Fibroblast of lung (primary cell): ENCODE measurements around the gene STAP2. TPM values are rescaled to one million over a fixed set of nuclear protein-coding genes. Genes with fewer than 3 reads are reported as not detected.
A peak's percentile ranks its signal among the peaks of the same experiment; 100 is the strongest.

Source experiments
- DNase-seq, 2 donors: peaks; one replicate each; pipeline versions ENCODE4 v3.0.0 to v3.0.0-alpha.2; 2010; ENCODE audit warnings: low read depth in 2 of 2
- H2AFZ ChIP-seq: 2 replicates; pipeline ENCODE4 v1.5.1; 2012; ENCODE audit warnings: low read length, control low read depth, inconsistent platforms
- H3K27ac ChIP-seq: 2 replicates; pipeline ENCODE4 v1.5.1; 2011; ENCODE audit warnings: low read length, control low read depth; ENCODE audit not compliant: insufficient read depth
- H3K27me3 ChIP-seq: 2 replicates; pipeline ENCODE4 v1.5.1; 2011; ENCODE audit warnings: mild to moderate bottlenecking, low read length; ENCODE audit not compliant: control insufficient read depth, insufficient read depth
- H3K36me3 ChIP-seq: 2 replicates; pipeline ENCODE4 v1.5.1; 2011; ENCODE audit warnings: low read length; ENCODE audit not compliant: control insufficient read depth, insufficient read depth
- H3K4me1 ChIP-seq: 2 replicates; pipeline ENCODE4 v1.5.1; 2011; ENCODE audit warnings: low read length; ENCODE audit not compliant: control insufficient read depth, insufficient read depth; ENCODE audit errors: extremely low read depth
- H3K4me2 ChIP-seq: 2 replicates; pipeline ENCODE4 v1.5.1; 2011; ENCODE audit warnings: low read length, control low read depth; ENCODE audit not compliant: insufficient read depth; ENCODE audit errors: extremely low read depth
- H3K4me3 ChIP-seq, 4 experiments: fragments of 200-600 bp in 1 of 4; sonication (generic) in 1 of 4; replicated peaks in 1 of 4; 2 replicates each; pipeline ENCODE4 v1.5.1; 2011 to 2016; ENCODE audit warnings: low read length in 4 of 4, low read depth in 3 of 4, mild to moderate bottlenecking in 3 of 4, control low read depth in 2 of 4, inconsistent platforms in 1 of 4, mixed read lengths in 1 of 4; ENCODE audit not compliant: insufficient read depth in 1 of 4; ENCODE audit errors: control extremely low read depth in 1 of 4
- H3K79me2 ChIP-seq: 2 replicates; pipeline ENCODE4 v1.5.1; 2012; ENCODE audit warnings: mild to moderate bottlenecking, low read length, inconsistent platforms; ENCODE audit not compliant: control insufficient read depth, insufficient read depth
- H3K9ac ChIP-seq: 2 replicates; pipeline ENCODE4 v1.5.1; 2011; ENCODE audit warnings: mild to moderate bottlenecking, low read length, control low read depth; ENCODE audit not compliant: insufficient read depth
- H3K9me3 ChIP-seq: 2 replicates; pipeline ENCODE4 v1.5.1; 2012; ENCODE audit warnings: low read depth, low read length; ENCODE audit not compliant: control insufficient read depth, insufficient read depth
- H4K20me1 ChIP-seq: 2 replicates; pipeline ENCODE4 v1.5.1; 2011; ENCODE audit warnings: low read length; ENCODE audit not compliant: control insufficient read depth, insufficient read depth; ENCODE audit errors: extremely low read depth
- CTCF ChIP-seq, 2 donors: IDR thresholded peaks in 1 of 2; conservative IDR thresholded peaks in 1 of 2; 1 replicate in 1 of 2; 2 replicates in 1 of 2; pipeline ENCODE4 v1.5.1; 2011 to 2012; ENCODE audit warnings: low read length in 2 of 2, control low read depth in 1 of 2, inconsistent platforms in 1 of 2, low read depth in 1 of 2, mild to moderate bottlenecking in 1 of 2
- EZH2 ChIP-seq: IDR thresholded peaks from 2 replicates; pipeline ENCODE4 v1.5.1; 2012; ENCODE audit warnings: low read length, control low read depth, mild to moderate bottlenecking; ENCODE audit errors: missing control alignments
- polyA plus RNA-seq, 2 donors: library from polyadenylated mRNA; depleted of rRNA in 1 of 2; stranded (reverse) in 1 of 2; unstranded in 1 of 2; fragments of >200 nt; gene quantifications; 2 replicates each; pipeline ENCODE4 v1.2.1, GENCODE V29; 2011 to 2012; ENCODE audit warnings: missing spikeins in 1 of 2
- total RNA-seq: library from RNA; depleted of rRNA; stranded (reverse); fragments of >200 nt; gene quantifications from 2 replicates; pipeline ENCODE4 v1.2.1, GENCODE V29; 2014

The STAP2 gene
- total and polyA plus RNA-seq, 2 donors (not counting 1 experiment from before 2014, with no cell fraction given), result 1.7 to 4.8 TPM

- H2AFZ ChIP-seq, result no peak overlapping the region
- H3K4me1 ChIP-seq, result peaks cover 14% of the 10 kb centered on the region
- H4K20me1 ChIP-seq, result no peaks in the 10 kb centered on the region
- H3K27me3 ChIP-seq, result no peaks in the 10 kb centered on the region
- H3K9me3 ChIP-seq, result no peaks in the 10 kb centered on the region
- no peak for TF ChIP-seq EZH2
- no peak for TF ChIP-seq CTCF (conservative IDR thresholded peaks at IDR 0.05 in 1 of 2, IDR thresholded peaks at IDR 0.05 in 1 of 2; ENCODE audit: low read depth in 1 of 2, low read length in 2 of 2)
- H3K9ac ChIP-seq, result no peak overlapping the region
- DNase-seq, result peak in 1 of 2 donors; percentile 38
- H3K79me2 ChIP-seq, result peaks cover 89% of the 10 kb centered on the region
- H3K4me2 ChIP-seq, result no peak overlapping the region
- peaks cover 7% of the 10 kb centered on the region for H3K36me3 ChIP-seq
- no peak overlapping the region for H3K4me3 ChIP-seq
- no peak overlapping the region for H3K27ac ChIP-seq
Observed at GRCh38 chr19:4385291-4386040, 46.8 kb upstream of the STAP2 start.

- H3K9ac ChIP-seq, result no peak overlapping the region
- H3K9me3 ChIP-seq, result no peaks in the 10 kb centered on the region
- no peaks in the 10 kb centered on the region for H3K27me3 ChIP-seq
- no peak for DNase-seq
- peaks cover 21% of the 10 kb centered on the region for H3K4me1 ChIP-seq
- no peak overlapping the region for H2AFZ ChIP-seq
- peaks cover 5% of the 10 kb centered on the region for H3K36me3 ChIP-seq
- no peak overlapping the region for H3K4me2 ChIP-seq
- H3K4me3 ChIP-seq, result no peak overlapping the region
- no peaks in the 10 kb centered on the region for H4K20me1 ChIP-seq
- peaks cover 83% of the 10 kb centered on the region for H3K79me2 ChIP-seq
- no peak overlapping the region for H3K27ac ChIP-seq
- no peak for TF ChIP-seq CTCF (conservative IDR thresholded peaks at IDR 0.05 in 1 of 2, IDR thresholded peaks at IDR 0.05 in 1 of 2; ENCODE audit: low read depth in 1 of 2, low read length in 2 of 2)
- no peak for TF ChIP-seq EZH2
Observed at GRCh38 chr19:4380254-4380727, 41.7 kb upstream of the STAP2 start.

- no peak overlapping the region for H2AFZ ChIP-seq
- no peaks in the 10 kb centered on the region for H3K27me3 ChIP-seq
- no peak overlapping the region for H3K4me2 ChIP-seq
- no peak overlapping the region for H3K4me3 ChIP-seq
- peak in 1 of 2 donors; percentile 80 for DNase-seq
- H3K27ac ChIP-seq, result no peak overlapping the region
- H4K20me1 ChIP-seq, result no peaks in the 10 kb centered on the region
- peaks cover 4% of the 10 kb centered on the region for H3K36me3 ChIP-seq
- no peak overlapping the region for H3K9ac ChIP-seq
- peaks cover 27% of the 10 kb centered on the region for H3K4me1 ChIP-seq
- no peak for TF ChIP-seq EZH2
- TF ChIP-seq CTCF (conservative IDR thresholded peaks at IDR 0.05 in 1 of 2, IDR thresholded peaks at IDR 0.05 in 1 of 2; ENCODE audit: low read depth in 1 of 2, low read length in 2 of 2), result no peak
- no peaks in the 10 kb centered on the region for H3K9me3 ChIP-seq
- peaks cover 81% of the 10 kb centered on the region for H3K79me2 ChIP-seq
Observed at GRCh38 chr19:4379383-4380253, 41.0 kb upstream of the STAP2 start.
